PC-3 (cell line): Measurements from ENCODE around the gene CLEC11A.

Source experiments
- EZH2 ChIP-seq: fragments of 300-600 bp; sonication (generic); IDR thresholded peaks from one replicate; pipeline ENCODE4 v1.6.1; 2017; ENCODE audit warnings: antibody characterized with exemption, mild to moderate bottlenecking, low read length; ENCODE audit not compliant: unreplicated experiment
- EZH2phosphoT487 ChIP-seq: fragments of 300-600 bp; sonication (generic); IDR thresholded peaks from 2 replicates; pipeline ENCODE4 v1.6.1; 2018; ENCODE audit warnings: mild to moderate bottlenecking, antibody characterized with exemption, low read length, borderline replicate concordance
- TF ChIP-seq, protein P1 (sequence below): fragments of 300-600 bp; sonication (generic); conservative IDR thresholded peaks from 2 replicates; pipeline ENCODE4 v1.5.1; 2017; ENCODE audit warnings: antibody characterized with exemption, low read depth, mild to moderate bottlenecking, low read length

- TF ChIP-seq, protein P1, sequence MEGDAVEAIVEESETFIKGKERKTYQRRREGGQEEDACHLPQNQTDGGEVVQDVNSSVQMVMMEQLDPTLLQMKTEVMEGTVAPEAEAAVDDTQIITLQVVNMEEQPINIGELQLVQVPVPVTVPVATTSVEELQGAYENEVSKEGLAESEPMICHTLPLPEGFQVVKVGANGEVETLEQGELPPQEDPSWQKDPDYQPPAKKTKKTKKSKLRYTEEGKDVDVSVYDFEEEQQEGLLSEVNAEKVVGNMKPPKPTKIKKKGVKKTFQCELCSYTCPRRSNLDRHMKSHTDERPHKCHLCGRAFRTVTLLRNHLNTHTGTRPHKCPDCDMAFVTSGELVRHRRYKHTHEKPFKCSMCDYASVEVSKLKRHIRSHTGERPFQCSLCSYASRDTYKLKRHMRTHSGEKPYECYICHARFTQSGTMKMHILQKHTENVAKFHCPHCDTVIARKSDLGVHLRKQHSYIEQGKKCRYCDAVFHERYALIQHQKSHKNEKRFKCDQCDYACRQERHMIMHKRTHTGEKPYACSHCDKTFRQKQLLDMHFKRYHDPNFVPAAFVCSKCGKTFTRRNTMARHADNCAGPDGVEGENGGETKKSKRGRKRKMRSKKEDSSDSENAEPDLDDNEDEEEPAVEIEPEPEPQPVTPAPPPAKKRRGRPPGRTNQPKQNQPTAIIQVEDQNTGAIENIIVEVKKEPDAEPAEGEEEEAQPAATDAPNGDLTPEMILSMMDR, result no peak
- TF ChIP-seq EZH2, result no peak
- TF ChIP-seq EZH2phosphoT487, result no peak
These were observed 20.9 kb upstream of the CLEC11A start for GRCh38 chr19:50702158-50702870.
